PC-3 (cell line): Measurements from ENCODE around the gene VMO1.

Experiments used
- CTCF ChIP-seq: fragments of 300-600 bp; sonication (generic); conservative IDR thresholded peaks from 2 replicates; pipeline ENCODE4 v1.5.1; 2017; ENCODE audit warnings: antibody characterized with exemption, low read depth, mild to moderate bottlenecking, low read length
- EZH2 ChIP-seq: fragments of 300-600 bp; sonication (generic); IDR thresholded peaks from one replicate; pipeline ENCODE4 v1.6.1; 2017; ENCODE audit warnings: antibody characterized with exemption, mild to moderate bottlenecking, low read length; ENCODE audit not compliant: unreplicated experiment
- EZH2phosphoT487 ChIP-seq: fragments of 300-600 bp; sonication (generic); IDR thresholded peaks from 2 replicates; pipeline ENCODE4 v1.6.1; 2018; ENCODE audit warnings: mild to moderate bottlenecking, antibody characterized with exemption, low read length, borderline replicate concordance

GRCh38 chr17:4771519-4772234 is 14.5 kb downstream of the VMO1 start, which contains the start of gene TM4SF5:
- TF ChIP-seq CTCF (no peak), EZH2phosphoT487 (no peak), EZH2 (no peak)
